Epithelial cell of proximal tubule (primary cell): ENCODE data around the gene CCDC186. TPM values are rescaled to one million over a fixed set of nuclear protein-coding genes. Genes with fewer than 3 reads are reported as not detected.

Experiments
- DNase-seq: peaks from one replicate; pipeline ENCODE4 v3.0.0-alpha.2; 2011; ENCODE audit warnings: low read depth
- H3K4me3 ChIP-seq: 2 replicates; pipeline ENCODE4 v1.5.1; 2011; ENCODE audit warnings: low read depth, mild to moderate bottlenecking, low read length
- total RNA-seq: library from RNA; depleted of rRNA; stranded (reverse); fragments of >200 nt; gene quantifications from 2 replicates; pipeline ENCODE4 v1.2.3, GENCODE V29; 2015
- TF ChIP-seq, protein P1 (sequence below): conservative IDR thresholded peaks from 2 replicates; pipeline ENCODE4 v1.5.1; 2012; ENCODE audit warnings: low read depth, mild to moderate bottlenecking, low read length

The CCDC186 gene
- total RNA-seq, 1 donor from 2014 or later, result 22.1 TPM

GRCh38 chr10:114077815-114078219, 96.2 kb downstream of the CCDC186 start:
- TF ChIP-seq, protein P1, sequence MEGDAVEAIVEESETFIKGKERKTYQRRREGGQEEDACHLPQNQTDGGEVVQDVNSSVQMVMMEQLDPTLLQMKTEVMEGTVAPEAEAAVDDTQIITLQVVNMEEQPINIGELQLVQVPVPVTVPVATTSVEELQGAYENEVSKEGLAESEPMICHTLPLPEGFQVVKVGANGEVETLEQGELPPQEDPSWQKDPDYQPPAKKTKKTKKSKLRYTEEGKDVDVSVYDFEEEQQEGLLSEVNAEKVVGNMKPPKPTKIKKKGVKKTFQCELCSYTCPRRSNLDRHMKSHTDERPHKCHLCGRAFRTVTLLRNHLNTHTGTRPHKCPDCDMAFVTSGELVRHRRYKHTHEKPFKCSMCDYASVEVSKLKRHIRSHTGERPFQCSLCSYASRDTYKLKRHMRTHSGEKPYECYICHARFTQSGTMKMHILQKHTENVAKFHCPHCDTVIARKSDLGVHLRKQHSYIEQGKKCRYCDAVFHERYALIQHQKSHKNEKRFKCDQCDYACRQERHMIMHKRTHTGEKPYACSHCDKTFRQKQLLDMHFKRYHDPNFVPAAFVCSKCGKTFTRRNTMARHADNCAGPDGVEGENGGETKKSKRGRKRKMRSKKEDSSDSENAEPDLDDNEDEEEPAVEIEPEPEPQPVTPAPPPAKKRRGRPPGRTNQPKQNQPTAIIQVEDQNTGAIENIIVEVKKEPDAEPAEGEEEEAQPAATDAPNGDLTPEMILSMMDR, result no peak
- no peak for DNase-seq
- no peak overlapping the region for H3K4me3 ChIP-seq

DNA sequence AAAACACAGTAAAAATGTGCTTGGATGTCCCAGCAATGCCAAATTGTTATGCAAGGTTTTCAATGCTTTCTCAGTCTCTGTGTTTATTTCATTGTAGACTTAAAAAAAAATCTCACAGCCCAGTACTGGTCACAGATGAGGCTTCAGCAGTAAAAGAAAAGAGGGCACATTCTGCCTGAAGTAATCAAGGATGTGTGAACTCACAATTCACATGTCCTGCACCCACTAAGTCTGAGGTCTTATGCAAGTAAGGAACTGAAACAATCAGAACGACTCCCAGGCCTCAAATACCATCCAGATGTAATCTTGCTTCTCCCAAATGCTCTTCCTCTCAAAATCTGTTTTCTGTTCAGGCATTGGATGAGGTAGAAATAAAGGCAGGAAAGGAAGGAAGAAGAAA, 96.7 kb downstream of the CCDC186 start:
- DNase-seq, result no peak
- TF ChIP-seq, protein P1, result no peak
- H3K4me3 ChIP-seq, result no peak overlapping the region

- H3K4me3 ChIP-seq, result no peak overlapping the region
- TF ChIP-seq, protein P1, result no peak
- DNase-seq, result no peak
These were observed 98.9 kb downstream of the CCDC186 start for GRCh38 chr10:114075093-114075492.

GRCh38 chr10:114073395-114074186, 100.4 kb downstream of the CCDC186 start:
- DNase-seq, result no peak
- TF ChIP-seq, protein P1, result no peak
- no peak overlapping the region for H3K4me3 ChIP-seq

- H3K4me3 ChIP-seq, result no peak overlapping the region
- TF ChIP-seq, protein P1, result no peak
- no peak for DNase-seq
These were observed 102.8 kb downstream of the CCDC186 start for GRCh38 chr10:114071178-114071577.

Other genes starting within 250 kb of the CCDC186 start
- 0.06 and 0.22 TPM in 2 replicates for gene ADRB1, start 130.3 kb downstream of the CCDC186 start, total RNA-seq
- gene TDRD1, start 5.2 kb upstream of the CCDC186 start, total RNA-seq, result not detected in 2 replicates
- 0.43 and 1.2 TPM in 2 replicates for gene VWA2, start 65.1 kb upstream of the CCDC186 start, total RNA-seq
- 9.6 and 14.2 TPM in 2 replicates for gene AFAP1L2, start 230.3 kb upstream of the CCDC186 start, total RNA-seq